HepG2 (cell line): ENCODE data around the gene PKIB. TPM values are rescaled to one million over a fixed set of nuclear protein-coding genes. Genes with fewer than 3 reads are reported as not detected.

Source experiments
- polyA plus RNA-seq, 8 experiments: library from polyadenylated mRNA; depleted of rRNA in 3 of 8; stranded (reverse) in 7 of 8; unstranded in 1 of 8; fragments of >200 nt; fragmentation: Illumina TruSeq in 4 of 8; extraction: Trizol in 4 of 8; gene quantifications; 2 replicates each; pipeline versions ENCODE4 v1.2.1 to v1.2.3, GENCODE V29; 2011 to 2016; ENCODE audit warnings: low read depth in 4 of 8, missing spikeins in 1 of 8, mixed read lengths in 1 of 8; ENCODE audit not compliant: insufficient read depth in 1 of 8
- small RNA-seq, 3 experiments: library from RNA; depleted of rRNA; stranded (forward); fragments of <200 nt; gene quantifications; one replicate each; pipeline ENCODE3, GENCODE V24; 2012; ENCODE audit warnings: low read depth in 2 of 3, low replicate concordance in 1 of 3; ENCODE audit not compliant: insufficient read length in 3 of 3, insufficient read depth in 2 of 3
- total RNA-seq, 5 experiments: library from RNA; depleted of rRNA; stranded (reverse); fragments of >200 nt; fragmentation: Illumina TruSeq; extraction: Trizol; gene quantifications; 2 replicates each; pipeline ENCODE4 v1.2.3, GENCODE V29; 2016; ENCODE audit warnings: low read depth in 1 of 5

The PKIB gene
- total and polyA plus RNA-seq, 2 of the 13 experiments (the other 11 are each of a cell fraction or from before 2014, with no cell fraction given): 1.4 to 1.5 TPM

Small RNA genes within 50 kb of the gene (small RNA-seq; reads per million reads assigned to genes)
- 0 reads per million in 3 experiments for gene RN7SL564P

Other genes with a start within 250 kb of the PKIB start
- 24.8 and 27.6 TPM in 2 replicates for gene HSF2, start 210.8 kb upstream of the PKIB start, total RNA-seq (2016; rRNA removed; fragmentation: Illumina TruSeq; extraction: Trizol)
- 22.1 and 26.4 TPM in 2 replicates for gene HSF2, start 210.8 kb upstream of the PKIB start, polyA plus RNA-seq (2011; rRNA removed)
- gene SERINC1, start 138.6 kb upstream of the PKIB start, total RNA-seq (2016; rRNA removed; fragmentation: Illumina TruSeq; extraction: Trizol): 62.2 and 112 TPM in 2 replicates
- gene SERINC1, start 138.6 kb upstream of the PKIB start, polyA plus RNA-seq (2011; rRNA removed): 93.5 and 97.7 TPM in 2 replicates
- not detected in 2 replicates for gene FABP7, start 169.3 kb downstream of the PKIB start, total RNA-seq (2016; rRNA removed; fragmentation: Illumina TruSeq; extraction: Trizol)
- gene FABP7, start 169.3 kb downstream of the PKIB start, polyA plus RNA-seq (2011; rRNA removed): not detected in 2 replicates
- gene SMPDL3A, start 178.9 kb downstream of the PKIB start, total RNA-seq (2016; rRNA removed; fragmentation: Illumina TruSeq; extraction: Trizol): 6.4 and 7.8 TPM in 2 replicates
- 17.3 and 21.0 TPM in 2 replicates for gene SMPDL3A, start 178.9 kb downstream of the PKIB start, polyA plus RNA-seq (2011; rRNA removed)